Gastrocnemius medialis (tissue), 4 donors: Measurements from ENCODE around the gene CENPU. TPM values are rescaled to one million over a fixed set of nuclear protein-coding genes. Genes with fewer than 3 reads are reported as not detected.

Source experiments
- ATAC-seq, 2 donors: fragments of 150-250 bp; one replicate each; pipeline ENCODE4 v1.9.1; 2016
- DNase-seq, 2 donors: peaks; one replicate each; pipeline ENCODE4 v3.0.0-alpha.2; 2019
- H3K27ac ChIP-seq, 4 donors: fragments of 200-600 bp; sonication (generic); 1 replicate in 1 of 4; 2 replicates in 3 of 4; pipeline ENCODE4 v1.5.1; 2016 to 2018; ENCODE audit warnings: mild to moderate bottlenecking in 2 of 4, moderate library complexity in 1 of 4
- H3K27me3 ChIP-seq, 3 donors: fragments of 200-600 bp; sonication (generic) in 2 of 3; 1 replicate in 1 of 3; 2 replicates in 2 of 3; pipeline versions ENCODE4 v1.5.1 to v1.6.0; 2016 to 2019; ENCODE audit warnings: mild to moderate bottlenecking in 1 of 3, moderate library complexity in 1 of 3
- H3K36me3 ChIP-seq, 2 donors: fragments of 200-600 bp; sonication (generic) in 1 of 2; one replicate each; pipeline ENCODE4 v1.5.1; 2017 to 2018
- H3K4me1 ChIP-seq, 2 donors: fragments of 200-600 bp; sonication (generic) in 1 of 2; one replicate each; pipeline ENCODE4 v1.5.1; 2016 to 2017; ENCODE audit warnings: mild to moderate bottlenecking in 2 of 2
- H3K4me3 ChIP-seq, 4 donors: fragments of 200-600 bp; sonication (generic) in 3 of 4; 1 replicate in 1 of 4; 2 replicates in 3 of 4; pipeline ENCODE4 v1.5.1; 2016 to 2019; ENCODE audit warnings: mild to moderate bottlenecking in 2 of 4
- H3K9me3 ChIP-seq, 3 donors: fragments of 200-600 bp; sonication (generic) in 2 of 3; 1 replicate in 1 of 3; 2 replicates in 2 of 3; pipeline ENCODE4 v1.5.1; 2016 to 2019
- CTCF ChIP-seq, 5 experiments: fragments of 450-650 bp in 3 of 5; fragments of 200-600 bp in 2 of 5; sonication (generic) in 2 of 5; IDR thresholded peaks in 4 of 5; conservative IDR thresholded peaks in 1 of 5; 1 replicate in 4 of 5; 2 replicates in 1 of 5; pipeline ENCODE4 v1.5.1; 2016 to 2019; ENCODE audit warnings: antibody characterized with exemption in 5 of 5, mild to moderate bottlenecking in 3 of 5, moderate library complexity in 3 of 5
- POLR2A ChIP-seq, 2 donors: fragments of 450-650 bp; IDR thresholded peaks; one replicate each; pipeline ENCODE4 v1.6.1; 2017; ENCODE audit warnings: antibody characterized with exemption in 2 of 2, mild to moderate bottlenecking in 2 of 2, moderate library complexity in 2 of 2
- in situ Hi-C, 4 donors: fragments of 200-750 bp; cut with MboI; loops; one replicate each; pipeline versions ENCODE4 v1.15.0 to v1.8.0; 2017; ENCODE audit warnings: low sequenced_read_pairs in 4 of 4
- intact Hi-C: fragments of 100-400 bp; cut with DNase I; formaldehyde crosslinking; loops from one replicate; pipeline ENCODE4 v1.15.1; 2023; ENCODE audit warnings: low total_unique reads
- total RNA-seq, 4 donors: library from RNA; depleted of rRNA; stranded (reverse); fragments of >200 nt; gene quantifications; one replicate each; pipeline versions ENCODE4 v1.1.0 to v1.2.3, GENCODE V29; 2016

CENPU gene
- total RNA-seq, 4 donors from 2014 or later: 0.75 to 2.7 (median 2.2) TPM; not detected in 1

- peak overlapping the region; percentile 4 to 45 (median 31) for H3K27ac ChIP-seq
These were observed 42.1 kb upstream of the CENPU start for GRCh38 chr4:184775854-184776555.

GRCh38 chr4:184774152-184774551 lies 40.3 kb upstream of the CENPU start:
- in situ Hi-C loops: loop anchor here in 1 of 4 donors (25.0 kb wide), 1 partner anchor 363 kb away; the partner anchor contains the start of gene SLC25A4
- H3K27ac ChIP-seq: no peak overlapping the region
- H3K9me3 ChIP-seq: no peaks in the 10 kb centered on the region
- intact Hi-C loops: no loop called here
- TF ChIP-seq POLR2A (IDR thresholded peaks at IDR 0.05) (no peak), CTCF (IDR thresholded peaks at IDR 0.05 in 4 of 5, conservative IDR thresholded peaks at IDR 0.05 in 1 of 5) (no peak)
- ATAC-seq: no peak
- peaks cover 0 to 6% of the 10 kb centered on the region in 2 donors for H3K4me1 ChIP-seq
- H3K4me3 ChIP-seq: no peak overlapping the region
- H3K36me3 ChIP-seq: peaks cover 0 to 100% of the 10 kb centered on the region in 2 donors
- DNase-seq: no peak
- H3K27me3 ChIP-seq: no peaks in the 10 kb centered on the region

More at GRCh38 chr4:184775854-184776555, 42.1 kb upstream of the CENPU start:
- no peaks in the 10 kb centered on the region for H3K27me3 ChIP-seq
- no peaks in the 10 kb centered on the region for H3K4me1 ChIP-seq
- DNase-seq: no peak
- ATAC-seq: peak in 1 of 2 donors; percentile 25
- no peaks in the 10 kb centered on the region for H3K9me3 ChIP-seq
- H3K36me3 ChIP-seq: peaks cover 0 to 100% of the 10 kb centered on the region in 2 donors
- in situ Hi-C loops (no loop called here), intact Hi-C loops (no loop called here)
- H3K4me3 ChIP-seq: no peak overlapping the region
- TF ChIP-seq POLR2A (IDR thresholded peaks at IDR 0.05): no peak
- TF ChIP-seq CTCF (IDR thresholded peaks at IDR 0.05 in 4 of 5, conservative IDR thresholded peaks at IDR 0.05 in 1 of 5): no peak

- no peaks in the 10 kb centered on the region for H3K27me3 ChIP-seq
- no peak for DNase-seq
- H3K36me3 ChIP-seq: peaks cover 12 to 100% of the 10 kb centered on the region in 2 donors
- no peak for ATAC-seq
- H3K4me3 ChIP-seq: no peak overlapping the region
- H3K27ac ChIP-seq: peak overlapping the region in 1 of 4 donors; percentile 15
- H3K9me3 ChIP-seq: no peaks in the 10 kb centered on the region
- TF ChIP-seq POLR2A (IDR thresholded peaks at IDR 0.05): no peak
- TF ChIP-seq CTCF (IDR thresholded peaks at IDR 0.05 in 4 of 5, conservative IDR thresholded peaks at IDR 0.05 in 1 of 5): no peak
- intact Hi-C loops: no loop called here
- H3K4me1 ChIP-seq: peaks cover 1 to 18% of the 10 kb centered on the region in 2 donors
- in situ Hi-C loops: loop anchor here in 1 of 4 donors (25.0 kb wide), 1 partner anchor 366 kb away; the partner anchor contains the start of gene SLC25A4
These were observed 37.5 kb upstream of the CENPU start for GRCh38 chr4:184771416-184771815.

- in situ Hi-C loops: loop anchor here in 1 of 4 donors (25.0 kb wide), 1 partner anchor 368 kb away; the partner anchor contains the start of gene SLC25A4
These were observed 35.4 kb upstream of the CENPU start for GRCh38 chr4:184769141-184769765.

More at GRCh38 chr4:184769141-184769765, 35.4 kb upstream of the CENPU start:
- TF ChIP-seq POLR2A (IDR thresholded peaks at IDR 0.05) (no peak), CTCF (IDR thresholded peaks at IDR 0.05 in 4 of 5, conservative IDR thresholded peaks at IDR 0.05 in 1 of 5) (no peak)
- H3K27ac ChIP-seq: peak overlapping the region in 3 of 4 donors; percentile 33 to 83 (median 48)
- H3K27me3 ChIP-seq: no peaks in the 10 kb centered on the region
- intact Hi-C loops: loop anchor here (2.0 kb wide), 1 partner anchor 16 kb away; no protein-coding TSS in a partner anchor
- no peak for DNase-seq
- no peak for ATAC-seq
- H3K9me3 ChIP-seq: no peaks in the 10 kb centered on the region
- H3K4me3 ChIP-seq: no peak overlapping the region
- peaks cover 13 to 100% of the 10 kb centered on the region in 2 donors for H3K36me3 ChIP-seq
- peaks cover 23 to 38% of the 10 kb centered on the region in 2 donors for H3K4me1 ChIP-seq
